ENCODE measurements around the gene CD6.

The CD6 gene

DNA sequence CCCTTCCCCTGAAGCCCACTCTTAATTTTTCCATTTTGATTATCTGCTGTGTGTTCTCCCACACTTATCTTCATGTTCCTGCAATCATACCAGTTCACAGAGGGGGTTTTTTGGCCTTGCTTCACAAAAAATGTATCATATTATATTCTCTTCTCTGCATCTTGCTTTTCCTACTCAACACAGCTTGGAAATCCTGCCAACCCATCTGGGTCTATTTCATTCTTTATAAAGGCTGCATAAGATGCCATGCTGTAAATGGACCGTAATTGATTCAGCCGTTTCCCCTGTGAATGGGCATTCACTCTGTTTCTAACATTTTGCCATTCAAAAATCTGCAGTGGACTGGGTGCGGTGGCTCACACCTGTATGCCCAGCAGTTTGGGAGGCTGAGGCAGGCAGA, 30.5 kb downstream of the CD6 start:
- Histone ChIP-seq H3K79me2 (ENCODE audit: control insufficient read depth, low read length) (no peaks in the 10 kb centered on the region), H3K36me3 (ENCODE audit: control insufficient read depth, low read length) (no peaks in the 10 kb centered on the region), H3K4me2 (ENCODE audit: low read length) (no peak overlapping the region), H3K9me2 (replicated peaks; ENCODE audit: control insufficient read depth, low read length) (no peaks in the 10 kb centered on the region), H3K27me3 (ENCODE audit: control insufficient read depth, low read length) (0 out of 2 replicates have a peak, but pooled peaks cover 3% of the 10 kb centered on the region), H3K9me3 (ENCODE audit: control insufficient read depth, insufficient read depth, low read length) (no peaks in the 10 kb centered on the region), H3K4me1 (ENCODE audit: control insufficient read depth, low read length) (peaks cover 5% of the 10 kb centered on the region), H3K27ac (ENCODE audit: low read depth, low read length) (no peak overlapping the region), H3F3A (ENCODE audit: control insufficient read depth, insufficient read depth) (no peaks in the 10 kb centered on the region), H4K20me1 (ENCODE audit: control insufficient read depth, insufficient read depth, low read depth, low read length) (no peaks in the 10 kb centered on the region), H3K4me3 (ENCODE audit: low read length) (no peak overlapping the region)
- TF ChIP-seq EZH2phosphoT487 (IDR thresholded peaks at IDR 0.05; ENCODE audit: borderline replicate concordance, low read length), result no peak
- TF ChIP-seq, protein P1, sequence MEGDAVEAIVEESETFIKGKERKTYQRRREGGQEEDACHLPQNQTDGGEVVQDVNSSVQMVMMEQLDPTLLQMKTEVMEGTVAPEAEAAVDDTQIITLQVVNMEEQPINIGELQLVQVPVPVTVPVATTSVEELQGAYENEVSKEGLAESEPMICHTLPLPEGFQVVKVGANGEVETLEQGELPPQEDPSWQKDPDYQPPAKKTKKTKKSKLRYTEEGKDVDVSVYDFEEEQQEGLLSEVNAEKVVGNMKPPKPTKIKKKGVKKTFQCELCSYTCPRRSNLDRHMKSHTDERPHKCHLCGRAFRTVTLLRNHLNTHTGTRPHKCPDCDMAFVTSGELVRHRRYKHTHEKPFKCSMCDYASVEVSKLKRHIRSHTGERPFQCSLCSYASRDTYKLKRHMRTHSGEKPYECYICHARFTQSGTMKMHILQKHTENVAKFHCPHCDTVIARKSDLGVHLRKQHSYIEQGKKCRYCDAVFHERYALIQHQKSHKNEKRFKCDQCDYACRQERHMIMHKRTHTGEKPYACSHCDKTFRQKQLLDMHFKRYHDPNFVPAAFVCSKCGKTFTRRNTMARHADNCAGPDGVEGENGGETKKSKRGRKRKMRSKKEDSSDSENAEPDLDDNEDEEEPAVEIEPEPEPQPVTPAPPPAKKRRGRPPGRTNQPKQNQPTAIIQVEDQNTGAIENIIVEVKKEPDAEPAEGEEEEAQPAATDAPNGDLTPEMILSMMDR (IDR thresholded peaks at IDR 0.05; ENCODE audit: low read depth, low read length, poor library complexity, severe bottlenecking), result no peak

- Histone ChIP-seq H3K4me1 (ENCODE audit: control insufficient read depth, low read length) (peaks cover 11% of the 10 kb centered on the region), H3K27me3 (ENCODE audit: control insufficient read depth, low read length) (0 out of 2 replicates have a peak, but pooled peaks cover 3% of the 10 kb centered on the region), H3K9me3 (ENCODE audit: control insufficient read depth, insufficient read depth, low read length) (no peaks in the 10 kb centered on the region), H3K27ac (ENCODE audit: low read depth, low read length) (no peak overlapping the region), H3K4me3 (ENCODE audit: low read length) (no peak overlapping the region), H3K79me2 (ENCODE audit: control insufficient read depth, low read length) (no peaks in the 10 kb centered on the region), H3K36me3 (ENCODE audit: control insufficient read depth, low read length) (no peaks in the 10 kb centered on the region), H3K4me2 (ENCODE audit: low read length) (no peak overlapping the region), H4K20me1 (ENCODE audit: control insufficient read depth, insufficient read depth, low read depth, low read length) (no peaks in the 10 kb centered on the region), H3K9me2 (replicated peaks; ENCODE audit: control insufficient read depth, low read length) (no peaks in the 10 kb centered on the region), H3F3A (ENCODE audit: control insufficient read depth, insufficient read depth) (no peaks in the 10 kb centered on the region)
- TF ChIP-seq, protein P1 (IDR thresholded peaks at IDR 0.05; ENCODE audit: low read depth, low read length, poor library complexity, severe bottlenecking), result no peak
- no peak for TF ChIP-seq EZH2phosphoT487 (IDR thresholded peaks at IDR 0.05; ENCODE audit: borderline replicate concordance, low read length)
These were observed 31.1 kb downstream of the CD6 start for GRCh38 chr11:61002598-61002997.

DNA sequence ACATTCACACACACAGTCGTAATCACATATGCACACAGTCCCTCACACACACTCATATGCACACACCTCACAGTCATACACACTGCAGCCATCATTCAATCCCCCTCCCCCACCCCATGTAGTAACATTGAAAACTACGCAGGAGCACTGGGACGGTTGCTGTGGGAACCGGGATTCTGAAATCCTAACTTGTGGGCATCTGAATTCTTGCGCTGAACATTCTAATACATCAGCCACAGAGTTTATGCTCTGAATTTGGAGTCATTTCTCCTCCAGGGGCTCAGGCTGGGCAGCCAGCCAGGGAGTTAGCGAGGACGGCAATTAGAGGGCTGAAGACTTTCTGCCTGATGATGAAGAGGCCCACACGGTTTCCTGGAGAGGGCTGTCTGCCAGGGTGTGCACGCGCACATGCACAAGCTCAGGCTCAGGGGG, 32.7 kb downstream of the CD6 start:
- H3K4me2 ChIP-seq (ENCODE audit: low read length), result no peak overlapping the region
- no peaks in the 10 kb centered on the region for H4K20me1 ChIP-seq (ENCODE audit: control insufficient read depth, insufficient read depth, low read depth, low read length)
- no peaks in the 10 kb centered on the region for H3K79me2 ChIP-seq (ENCODE audit: control insufficient read depth, low read length)
- peaks cover 27% of the 10 kb centered on the region for H3K4me1 ChIP-seq (ENCODE audit: control insufficient read depth, low read length)
- TF ChIP-seq, protein P1 (IDR thresholded peaks at IDR 0.05; ENCODE audit: low read depth, low read length, poor library complexity, severe bottlenecking), result no peak
- TF ChIP-seq EZH2phosphoT487 (IDR thresholded peaks at IDR 0.05; ENCODE audit: borderline replicate concordance, low read length), result no peak
- H3F3A ChIP-seq (ENCODE audit: control insufficient read depth, insufficient read depth), result no peaks in the 10 kb centered on the region
- H3K9me2 ChIP-seq (replicated peaks; ENCODE audit: control insufficient read depth, low read length), result no peaks in the 10 kb centered on the region
- 0 out of 2 replicates have a peak, but pooled peaks cover 3% of the 10 kb centered on the region for H3K27me3 ChIP-seq (ENCODE audit: control insufficient read depth, low read length)
- no peaks in the 10 kb centered on the region for H3K36me3 ChIP-seq (ENCODE audit: control insufficient read depth, low read length)
- H3K27ac ChIP-seq (ENCODE audit: low read depth, low read length), result no peak overlapping the region
- no peaks in the 10 kb centered on the region for H3K9me3 ChIP-seq (ENCODE audit: control insufficient read depth, insufficient read depth, low read length)
- no peak overlapping the region for H3K4me3 ChIP-seq (ENCODE audit: low read length)
